OCI-LY7 (cell line): ENCODE data around the gene SH2D6. TPM values are rescaled to one million over a fixed set of nuclear protein-coding genes. Genes with fewer than 3 reads are reported as not detected.

ENCODE experiments used
- BruUV-seq: library from RNA; stranded (reverse); fragments of 400-500 nt; replicated peaks from 2 replicates; lab custom pipeline; 2021; lab: Mats Ljungman, UMichigan
- CTCF ChIA-PET: fragments of 300-600 bp; sonication (Branson Sonifier 250); formaldehyde crosslinking; loops from one replicate; lab custom pipeline; 2022; ENCODE audit warnings: antibody characterized with exemption; ENCODE audit not compliant: unreplicated experiment; lab: Charles Lee
- POLR2A ChIA-PET: fragments of 300-600 bp; sonication (Branson Sonifier 250); formaldehyde crosslinking; loops from one replicate; lab custom pipeline; 2022; ENCODE audit warnings: antibody characterized with exemption; lab: Charles Lee
- DNase-seq: peaks from one replicate; pipeline ENCODE4 v3.0.0-alpha.2; 2015; ENCODE audit warnings: low spot score
- H2AFZ ChIP-seq: fragments of 200-600 bp; sonication (generic), shearing (Covaris generic); 2 replicates; pipeline ENCODE4 v1.6.1; 2014; ENCODE audit warnings: mild to moderate bottlenecking, antibody characterized with exemption, low read length, moderate library complexity
- H3K27ac ChIP-seq: fragments of 200-600 bp; sonication (generic); 2 replicates; pipeline ENCODE4 v1.5.1; 2014; ENCODE audit warnings: mixed run types, low read depth, mild to moderate bottlenecking, moderate library complexity, low read length, inconsistent platforms; ENCODE audit not compliant: poor library complexity, severe bottlenecking
- H3K36me3 ChIP-seq: fragments of 200-600 bp; sonication (generic); 2 replicates; pipeline ENCODE4 v1.6.1; 2014; ENCODE audit warnings: mild to moderate bottlenecking, antibody characterized with exemption, low read length, moderate library complexity, mixed read lengths; ENCODE audit not compliant: insufficient read depth
- H3K4me1 ChIP-seq: fragments of 200-600 bp; sonication (generic); 2 replicates; pipeline ENCODE4 v1.5.1; 2014; ENCODE audit warnings: mild to moderate bottlenecking, low read length; ENCODE audit not compliant: insufficient read depth, poor library complexity, severe bottlenecking
- H3K4me2 ChIP-seq: fragments of 200-600 bp; sonication (generic); 2 replicates; pipeline ENCODE4 v1.6.1; 2014; ENCODE audit warnings: mild to moderate bottlenecking, low read length
- H3K4me3 ChIP-seq: fragments of 200-600 bp; sonication (generic); 2 replicates; pipeline ENCODE4 v1.5.1; 2014; ENCODE audit warnings: mild to moderate bottlenecking, low read depth, low read length; ENCODE audit not compliant: poor library complexity, severe bottlenecking
- H3K79me2 ChIP-seq: fragments of 200-600 bp; sonication (generic); 2 replicates; pipeline ENCODE4 v1.6.1; 2016; ENCODE audit warnings: low read depth, mild to moderate bottlenecking, low read length, moderate library complexity, mixed read lengths; ENCODE audit not compliant: insufficient read depth
- H3K9me2 ChIP-seq: fragments of 200-600 bp; sonication (generic); 2 replicates; pipeline ENCODE4 v1.6.1; 2016; ENCODE audit warnings: mild to moderate bottlenecking, low read length, mixed read lengths; ENCODE audit not compliant: insufficient read depth
- H3K9me3 ChIP-seq: fragments of 200-600 bp; sonication (generic); 2 replicates; pipeline ENCODE4 v1.6.1; 2014; ENCODE audit warnings: mild to moderate bottlenecking, mixed run types, low read length, mixed read lengths
- H4K20me1 ChIP-seq: fragments of 200-600 bp; sonication (generic); 2 replicates; pipeline ENCODE4 v1.6.1; 2014; ENCODE audit warnings: mild to moderate bottlenecking, antibody characterized with exemption, low read length, moderate library complexity, mixed read lengths; ENCODE audit not compliant: insufficient read depth
- EZH2phosphoT487 ChIP-seq: fragments of 200-600 bp; sonication (generic); IDR thresholded peaks from 2 replicates; pipeline ENCODE4 v1.6.1; 2018; ENCODE audit warnings: low read depth, borderline replicate concordance, mild to moderate bottlenecking, mixed run types, antibody characterized with exemption, low read length, moderate library complexity, mixed read lengths
- intact Hi-C: fragments of 100-400 bp; cut with micrococcal nuclease; formaldehyde crosslinking; loops from one replicate; pipeline ENCODE4 v1.10.0; 2022; ENCODE audit not compliant: unreplicated experiment
- total RNA-seq, 2 experiments: library from RNA; depleted of rRNA in 1 of 2; stranded (reverse); fragments of >200 nt in 1 of 2; shearing (Covaris generic) in 1 of 2; gene quantifications; 2 replicates each; pipeline ENCODE4 v1.2.3, GENCODE V29; 2014 to 2022
- TF ChIP-seq, protein P1 (sequence below): fragments of 200-600 bp; sonication (generic); conservative IDR thresholded peaks from 2 replicates; pipeline ENCODE4 v1.5.1; 2014; ENCODE audit warnings: mild to moderate bottlenecking, antibody characterized with exemption, low read length, moderate library complexity, mixed read lengths

The SH2D6 gene
- total RNA-seq, 2 experiments from 2014 or later: 0.35 to 2.6 TPM

DNA sequence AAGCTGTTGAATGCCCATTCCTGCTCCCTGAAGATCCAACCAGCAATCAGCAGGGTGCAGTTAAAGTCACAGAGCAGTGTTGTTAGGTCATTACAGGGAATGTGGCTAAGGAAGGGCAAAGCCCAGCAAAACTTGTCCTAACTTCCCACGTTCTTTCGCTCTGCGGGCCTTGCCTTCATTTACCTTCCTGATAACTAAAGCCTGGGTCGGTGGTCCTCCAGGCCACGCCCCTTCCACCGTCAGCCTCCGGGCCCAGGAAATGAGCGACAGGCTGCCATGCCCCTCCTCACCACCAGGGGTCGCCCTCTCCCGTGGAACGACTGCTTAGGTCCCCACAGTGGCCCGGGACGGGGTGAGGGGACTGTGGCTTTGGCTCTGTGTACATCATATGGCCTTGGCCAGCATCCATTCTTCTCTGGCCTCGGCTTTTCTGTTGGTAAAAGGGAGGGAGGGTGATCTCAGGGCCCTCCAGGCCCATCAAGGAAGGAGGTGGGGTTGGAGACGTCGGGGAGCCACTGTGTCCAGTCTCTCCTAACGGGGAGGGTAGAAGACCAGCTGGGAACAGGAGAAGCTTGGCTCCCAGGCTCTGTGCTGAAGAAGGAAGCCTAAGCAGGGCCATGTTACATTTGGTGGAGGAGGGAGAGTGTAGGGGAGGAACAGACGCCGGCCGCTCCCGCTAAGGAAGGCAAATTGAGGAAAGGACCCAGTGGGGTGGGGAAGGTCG is 2.2 kb downstream of the SH2D6 start:
- H3K4me3 ChIP-seq: no peak overlapping the region

DNA sequence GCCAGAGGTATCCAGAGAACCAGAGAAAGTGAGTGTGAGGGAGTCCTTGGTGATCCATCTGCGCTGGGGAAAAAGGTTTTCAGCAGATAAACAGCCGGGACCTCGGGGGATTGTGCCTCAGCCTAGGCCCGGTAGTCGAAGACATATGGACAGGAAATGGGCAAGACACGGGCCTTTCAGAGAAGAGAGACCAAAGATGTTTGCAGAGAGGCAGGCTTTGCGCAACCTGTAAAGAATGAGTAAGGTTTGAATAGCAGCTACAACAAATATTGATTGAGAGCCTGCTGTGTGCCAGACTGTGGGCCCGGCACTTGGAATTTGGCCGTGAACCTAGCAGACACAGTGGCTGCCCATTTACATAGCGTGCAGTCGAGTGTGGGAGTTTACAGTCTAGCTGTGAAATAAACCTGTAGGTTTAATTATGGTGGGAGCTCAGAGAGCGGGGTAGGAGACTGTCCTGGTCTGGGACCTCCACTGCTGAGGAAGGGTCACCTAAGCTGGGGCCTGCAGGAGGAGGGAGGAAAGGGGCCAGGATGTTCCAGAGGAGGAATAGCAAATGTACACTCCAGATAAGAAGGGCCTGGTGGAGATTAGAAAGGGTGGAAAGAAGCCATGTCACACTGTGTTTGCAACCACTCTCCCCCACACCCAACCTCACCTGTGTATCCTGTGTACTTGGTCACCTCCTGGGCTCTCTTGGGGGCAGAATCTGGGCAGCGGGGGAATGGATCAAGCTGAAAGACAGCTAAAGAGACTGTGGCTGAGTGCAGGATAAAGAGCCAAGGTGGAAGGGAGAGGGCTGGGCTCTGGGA is 3.0 kb downstream of the SH2D6 start:
- peaks cover 28% of the 10 kb centered on the region for H3K4me1 ChIP-seq
- no peak overlapping the region for H3K4me3 ChIP-seq
- H3K9me3 ChIP-seq: no peaks in the 10 kb centered on the region
- H3K27ac ChIP-seq: no peak overlapping the region
- no peaks in the 10 kb centered on the region for H4K20me1 ChIP-seq
- H3K4me2 ChIP-seq: no peak overlapping the region
- peak overlapping the region; percentile 84; the same call in 1 of the 2 replicates for H2AFZ ChIP-seq
- CTCF ChIA-PET: interaction anchor here (1.2 kb wide), 1 partner anchor 130 kb away, joined by 8 read pairs; no protein-coding TSS in a partner anchor
- POLR2A ChIA-PET: interaction anchor here (0.6 to 4.0 kb wide), 3 partner anchors 52 to 164 kb away, joined by 3 to 41 read pairs (median 3); partner anchors contain the start of gene MAT2A
- no peak for DNase-seq
- no peaks in the 10 kb centered on the region for H3K9me2 ChIP-seq
- intact Hi-C loops: no loop called here
- no TSS peak for BruUV-seq
- TF ChIP-seq, protein P1, sequence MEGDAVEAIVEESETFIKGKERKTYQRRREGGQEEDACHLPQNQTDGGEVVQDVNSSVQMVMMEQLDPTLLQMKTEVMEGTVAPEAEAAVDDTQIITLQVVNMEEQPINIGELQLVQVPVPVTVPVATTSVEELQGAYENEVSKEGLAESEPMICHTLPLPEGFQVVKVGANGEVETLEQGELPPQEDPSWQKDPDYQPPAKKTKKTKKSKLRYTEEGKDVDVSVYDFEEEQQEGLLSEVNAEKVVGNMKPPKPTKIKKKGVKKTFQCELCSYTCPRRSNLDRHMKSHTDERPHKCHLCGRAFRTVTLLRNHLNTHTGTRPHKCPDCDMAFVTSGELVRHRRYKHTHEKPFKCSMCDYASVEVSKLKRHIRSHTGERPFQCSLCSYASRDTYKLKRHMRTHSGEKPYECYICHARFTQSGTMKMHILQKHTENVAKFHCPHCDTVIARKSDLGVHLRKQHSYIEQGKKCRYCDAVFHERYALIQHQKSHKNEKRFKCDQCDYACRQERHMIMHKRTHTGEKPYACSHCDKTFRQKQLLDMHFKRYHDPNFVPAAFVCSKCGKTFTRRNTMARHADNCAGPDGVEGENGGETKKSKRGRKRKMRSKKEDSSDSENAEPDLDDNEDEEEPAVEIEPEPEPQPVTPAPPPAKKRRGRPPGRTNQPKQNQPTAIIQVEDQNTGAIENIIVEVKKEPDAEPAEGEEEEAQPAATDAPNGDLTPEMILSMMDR: no peak
- TF ChIP-seq EZH2phosphoT487: no peak
- H3K36me3 ChIP-seq: no peaks in the 10 kb centered on the region
- H3K79me2 ChIP-seq: no peaks in the 10 kb centered on the region

More for the DNA sequence above, 2.2 kb downstream of the SH2D6 start:
- no peaks in the 10 kb centered on the region for H3K36me3 ChIP-seq
- H3K4me2 ChIP-seq: peak overlapping the region; percentile 63
- H3K27ac ChIP-seq: no peak overlapping the region
- H3K79me2 ChIP-seq: no peaks in the 10 kb centered on the region
- DNase-seq: peak; percentile 87
- BruUV-seq: no TSS peak
- TF ChIP-seq EZH2phosphoT487: no peak
- TF ChIP-seq, protein P1: peak; percentile 98
- POLR2A ChIA-PET: interaction anchor here (0.6 to 4.0 kb wide), 6 partner anchors 16 to 168 kb away, joined by 3 to 41 read pairs (median 5); partner anchors contain the start of genes GGCX and MAT2A
- H3K9me3 ChIP-seq: no peaks in the 10 kb centered on the region
- H3K9me2 ChIP-seq: no peaks in the 10 kb centered on the region
- intact Hi-C loops: loop anchor here (1.0 kb wide), 3 partner anchors 119 to 287 kb away; partner anchors contain the start of gene MAT2A
- no peaks in the 10 kb centered on the region for H4K20me1 ChIP-seq
- CTCF ChIA-PET: interaction anchor here (0.9 to 1.8 kb wide), 4 partner anchors 129 to 140 kb away, joined by 3 to 8 read pairs (median 6); partner anchors contain the start of gene GGCX
- peaks cover 28% of the 10 kb centered on the region for H3K4me1 ChIP-seq
- H2AFZ ChIP-seq: peak overlapping the region; percentile 84
